NCI-H2196 treated with DMSO at 0.1 percent for 48 hours (cell line): Measurements from ENCODE around the gene XPC.

Experiments used
- DNase-seq: peaks from one replicate; lab custom pipeline; 2025; ENCODE audit not compliant: unreplicated experiment; lab: John Stamatoyannopoulos, UW

Gene XPC

GRCh38 chr3:14208977-14209394 lies 30.6 kb upstream of the XPC start:
- DNase-seq, result no peak

GRCh38 chr3:14208168-14208567 lies 29.8 kb upstream of the XPC start:
- no peak for DNase-seq

GRCh38 chr3:14206548-14207177 lies 28.3 kb upstream of the XPC start:
- DNase-seq, result no peak

DNA sequence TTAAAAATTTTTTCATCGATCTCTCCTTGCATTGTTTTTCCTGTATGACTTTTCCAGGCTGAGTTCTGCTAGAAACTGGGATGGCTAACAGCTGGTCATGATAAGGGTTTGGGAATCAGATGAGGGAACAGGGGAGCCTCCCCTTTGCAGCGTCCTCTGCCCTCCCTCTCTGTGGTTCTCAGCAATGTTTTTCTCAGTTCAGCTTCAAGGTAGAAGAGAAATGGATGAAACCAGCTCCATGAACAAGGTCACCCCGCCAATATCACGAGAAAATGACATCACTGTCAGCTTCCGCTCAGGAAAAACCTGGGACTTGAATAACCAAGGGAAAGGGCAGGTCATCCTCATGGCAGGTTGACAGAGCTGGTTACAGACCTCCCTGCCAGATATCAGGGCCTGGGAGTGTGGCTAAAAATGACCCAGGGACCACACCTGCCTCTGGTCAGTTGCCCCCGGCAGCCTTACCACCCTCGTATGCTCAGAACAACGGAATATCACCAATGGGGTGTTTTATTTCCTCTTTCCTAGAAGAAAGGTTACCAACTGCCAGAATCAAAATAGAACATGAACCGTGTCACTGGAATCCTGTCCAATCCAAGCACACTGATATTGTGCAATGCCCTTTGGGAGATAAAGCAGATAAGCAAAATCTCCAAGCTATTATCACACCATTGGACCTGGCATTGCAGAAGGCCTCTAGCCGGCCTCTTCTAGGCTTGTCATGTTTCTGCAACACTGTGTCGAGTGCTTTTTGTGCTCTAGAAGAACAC lies 26.3 kb upstream of the XPC start:
- DNase-seq, result no peak

DNA sequence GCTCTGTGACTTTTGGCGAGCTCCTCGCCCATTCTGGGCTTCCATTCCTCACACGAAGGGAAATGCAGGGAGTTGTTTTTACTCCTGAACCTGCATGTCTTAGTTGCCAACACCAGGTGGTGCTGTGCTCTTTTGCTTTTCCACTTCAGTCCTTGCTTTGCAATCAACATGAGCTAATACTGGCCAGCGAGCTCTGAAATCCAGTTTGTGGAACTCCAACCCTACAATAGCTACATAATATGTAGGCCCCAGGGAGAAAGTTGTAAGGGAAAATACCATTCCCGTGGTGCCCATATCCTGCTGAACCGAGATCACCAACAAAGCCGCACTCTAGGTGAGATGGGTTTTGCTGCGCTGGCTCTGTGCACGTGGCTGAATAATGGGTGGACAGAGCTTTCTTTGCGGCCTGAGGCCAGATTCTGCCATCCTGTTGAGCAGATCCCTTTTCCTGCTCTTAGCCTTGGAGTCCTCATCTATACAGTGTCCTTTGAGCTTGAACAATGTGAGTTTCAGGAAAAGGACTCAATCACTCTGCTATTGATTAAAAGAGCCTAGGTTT lies 25.2 kb upstream of the XPC start:
- DNase-seq, result peak; percentile 4

DNA sequence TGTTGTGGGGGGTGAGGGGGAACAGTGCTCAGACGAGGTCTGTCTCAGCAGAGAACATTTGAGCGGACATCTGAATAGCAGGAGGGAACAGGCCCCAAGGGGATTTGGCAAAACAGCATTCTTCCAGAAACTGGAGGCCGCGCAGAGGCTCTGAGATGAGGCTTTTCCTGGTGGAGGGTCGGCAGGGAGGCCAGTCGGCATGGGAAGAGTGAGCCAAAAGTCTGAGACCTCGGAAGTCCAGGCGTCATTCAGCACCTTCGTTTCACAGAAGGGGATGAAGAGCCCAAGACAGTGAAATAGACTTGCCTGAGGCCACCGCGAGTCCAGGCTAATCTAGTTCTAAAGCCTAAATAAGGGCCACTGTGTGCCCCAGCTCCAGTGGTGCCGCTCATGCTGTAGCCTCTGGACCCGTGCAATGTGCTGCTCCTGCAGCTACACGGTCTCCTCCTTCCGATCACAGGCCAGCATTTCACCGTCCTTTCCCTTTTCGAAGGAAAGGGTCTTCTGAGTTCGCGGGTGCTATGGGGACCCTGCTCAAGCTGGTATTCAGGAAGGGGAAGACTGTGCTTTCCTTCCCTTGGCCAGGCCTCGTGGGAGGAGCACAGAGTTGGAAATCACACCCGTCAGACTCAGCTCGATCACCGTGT lies 24.6 kb upstream of the XPC start:
- no peak for DNase-seq

GRCh38 chr3:14201940-14202684 lies 23.7 kb upstream of the XPC start:
- DNase-seq, result no peak

DNA sequence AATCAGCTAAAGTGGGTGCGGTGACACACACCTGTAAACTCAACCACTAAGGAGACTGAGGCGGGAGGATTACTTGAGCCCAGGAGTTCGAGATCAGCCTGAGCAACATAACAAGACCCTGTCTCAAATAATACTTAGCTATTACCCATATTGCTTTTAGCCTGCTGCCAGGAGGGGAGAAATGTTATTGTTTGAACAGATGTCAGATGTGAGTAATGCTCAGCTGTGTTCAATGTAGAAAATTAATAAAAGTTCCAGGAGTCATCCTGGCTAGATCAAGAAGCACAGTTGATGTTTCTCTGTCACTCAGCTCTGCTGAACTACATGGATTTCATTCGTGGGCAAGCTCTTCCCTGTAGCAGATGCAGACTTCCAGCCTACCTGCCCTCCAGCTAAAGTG lies 22.4 kb upstream of the XPC start:
- no peak for DNase-seq

DNA sequence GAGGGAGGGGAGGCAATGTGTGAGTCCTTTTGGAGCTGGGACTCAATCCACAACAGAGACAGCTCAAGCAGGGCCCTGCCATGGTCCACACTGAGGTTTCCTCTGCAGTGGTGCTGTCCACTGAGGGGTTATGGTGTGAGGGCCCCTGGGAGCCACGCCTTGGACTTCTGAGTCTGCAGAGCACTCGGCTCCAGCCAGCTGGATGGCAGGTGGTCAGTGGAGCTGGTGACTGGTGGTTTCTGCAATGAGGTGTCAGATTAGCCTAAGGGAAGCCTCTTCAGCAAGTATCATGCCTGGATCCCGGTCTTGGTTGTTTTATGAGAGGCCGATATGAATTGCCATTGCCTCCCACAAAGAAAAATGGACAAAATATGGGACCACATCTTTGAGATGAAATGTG lies 21.9 kb upstream of the XPC start:
- no peak for DNase-seq

DNA sequence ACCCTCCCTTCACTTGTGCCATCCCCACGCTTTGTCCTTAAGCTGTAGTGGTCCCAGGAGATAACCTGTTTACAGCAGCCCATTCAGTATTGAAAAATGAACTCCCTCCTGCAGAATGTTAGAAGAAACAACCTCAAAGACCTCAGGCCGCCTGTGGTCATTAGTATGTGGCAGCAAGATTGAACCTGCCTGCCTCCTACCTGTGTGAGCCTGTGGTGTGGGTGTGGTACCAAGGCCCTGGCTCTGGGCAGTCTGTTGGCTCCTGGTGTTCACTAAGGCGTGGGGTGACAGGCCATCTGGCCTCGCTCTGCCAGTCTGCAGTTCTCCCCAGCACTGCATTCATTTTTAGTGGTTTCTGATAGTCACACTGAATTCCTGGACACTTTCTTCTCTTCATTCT lies 21.2 kb upstream of the XPC start:
- DNase-seq, result no peak

DNA sequence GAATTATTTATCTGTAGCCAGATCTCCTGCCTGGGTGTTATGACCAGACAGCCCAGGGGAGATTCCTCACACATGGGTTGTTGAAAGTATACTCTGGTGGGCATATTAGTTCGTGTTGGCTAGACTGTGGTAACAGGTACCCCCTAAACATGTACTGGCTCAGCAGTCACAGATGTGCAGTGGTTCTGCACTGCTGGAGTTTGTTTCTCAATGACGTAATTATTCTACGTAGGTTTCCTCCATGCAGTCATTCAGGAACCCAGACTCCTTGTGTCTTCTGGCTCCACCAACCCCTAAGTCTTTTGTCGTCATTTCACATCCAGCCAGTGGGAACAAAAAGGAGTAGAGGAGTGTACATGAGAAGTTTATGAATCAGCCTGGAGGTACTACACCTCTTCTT lies 16.5 kb upstream of the XPC start:
- DNase-seq, result no peak

DNA sequence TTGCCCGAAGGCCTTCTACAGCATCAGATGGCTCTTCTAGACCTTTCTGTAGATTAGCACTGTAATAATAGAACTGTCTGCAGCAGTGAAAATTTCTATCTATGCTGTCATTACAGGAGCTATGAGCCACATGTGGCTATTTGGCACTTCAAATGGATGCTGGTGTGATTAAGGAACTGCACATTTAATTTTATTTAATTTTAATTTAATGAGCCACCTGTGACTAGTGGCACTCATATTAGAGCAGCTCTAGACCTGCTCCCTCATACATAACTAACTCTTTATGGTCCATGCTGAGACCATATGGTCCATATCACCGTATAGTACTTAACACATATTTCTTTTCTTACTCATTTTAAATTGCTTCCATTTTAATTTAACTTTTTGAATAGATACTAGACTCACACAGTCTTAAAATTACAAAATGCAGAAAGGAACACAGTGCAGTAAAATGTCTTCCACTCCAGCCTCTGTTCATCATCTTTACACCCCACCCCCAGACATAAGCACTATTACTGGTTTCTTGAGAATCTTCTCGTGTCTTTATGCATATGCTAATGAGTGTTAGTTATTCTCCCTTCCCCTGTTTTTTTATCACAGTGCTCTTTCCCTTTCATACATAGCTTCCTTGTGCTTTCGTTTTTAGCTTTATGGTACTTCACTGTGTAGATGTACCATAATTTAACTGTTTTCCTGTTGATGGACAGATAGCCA lies 9.8 kb upstream of the XPC start:
- DNase-seq, result no peak

DNA sequence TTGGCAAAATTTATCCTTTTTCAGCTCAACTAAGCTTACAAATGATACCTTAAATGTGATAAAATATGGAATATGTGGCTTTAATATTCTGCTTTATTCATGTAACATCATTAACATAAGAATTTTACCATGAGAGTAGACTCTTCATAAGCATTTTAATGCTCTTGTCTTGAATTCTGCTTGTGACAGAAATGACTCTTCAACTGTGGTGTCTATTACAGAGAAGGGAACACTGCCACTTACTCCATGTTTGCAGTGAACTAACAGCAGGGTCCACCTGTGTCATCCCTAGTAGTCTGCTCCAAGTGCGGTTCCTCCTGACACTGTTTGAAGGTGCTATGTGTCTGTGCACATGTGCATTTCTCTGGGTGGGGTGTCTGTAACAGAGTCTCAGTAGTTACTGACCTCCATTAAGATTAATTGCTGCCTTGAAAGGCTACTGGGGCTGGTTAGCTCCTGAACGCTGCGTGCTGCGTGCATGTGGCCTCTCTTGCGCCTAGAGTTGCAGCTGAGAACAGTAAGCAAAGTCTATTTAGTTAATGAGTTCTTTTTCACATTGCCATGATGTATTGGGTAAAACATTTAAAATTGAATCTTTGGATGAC lies 8.6 kb upstream of the XPC start:
- DNase-seq, result no peak

GRCh38 chr3:14183015-14183577 lies 4.7 kb upstream of the XPC start:
- no peak for DNase-seq

DNA sequence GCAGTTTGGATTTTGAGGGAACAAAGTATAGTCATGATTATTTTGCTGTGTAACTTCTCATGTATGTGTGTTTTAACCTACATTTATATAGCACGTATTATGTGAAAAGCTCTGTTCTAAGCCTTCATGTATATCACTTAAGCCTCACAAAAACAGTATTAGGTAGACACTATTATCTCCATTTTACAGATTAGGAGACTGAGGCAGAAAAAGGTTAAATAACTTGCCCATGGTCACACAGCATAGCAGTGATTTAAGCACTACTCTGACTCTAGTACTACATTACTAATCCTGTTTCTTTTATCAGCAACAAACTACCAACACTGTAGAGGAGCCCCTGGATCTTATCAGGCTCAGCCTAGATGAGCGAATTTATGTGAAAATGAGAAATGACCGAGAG lies 2.9 kb upstream of the XPC start:
- DNase-seq, result no peak

- DNase-seq, result no peak
Observed at GRCh38 chr3:14179795-14180194, 1.4 kb upstream of the XPC start.

DNA sequence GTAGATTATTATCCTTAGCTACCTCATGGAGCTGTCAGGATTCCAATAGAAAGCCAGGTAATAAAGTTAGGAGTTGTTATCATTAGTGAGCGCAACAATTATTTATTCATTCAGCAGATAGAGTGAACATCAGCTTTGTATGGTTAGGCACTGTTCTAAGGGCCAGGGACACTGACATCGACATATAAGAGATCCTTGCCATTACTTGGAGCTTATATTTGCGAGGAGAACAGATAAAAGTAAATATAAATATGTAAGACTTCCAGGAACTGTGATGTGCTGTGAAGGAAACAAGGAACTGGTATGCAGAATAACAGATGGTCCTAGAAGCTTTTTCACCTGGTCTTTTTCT lies 689 bp upstream of the XPC start:
- no peak for DNase-seq

DNA sequence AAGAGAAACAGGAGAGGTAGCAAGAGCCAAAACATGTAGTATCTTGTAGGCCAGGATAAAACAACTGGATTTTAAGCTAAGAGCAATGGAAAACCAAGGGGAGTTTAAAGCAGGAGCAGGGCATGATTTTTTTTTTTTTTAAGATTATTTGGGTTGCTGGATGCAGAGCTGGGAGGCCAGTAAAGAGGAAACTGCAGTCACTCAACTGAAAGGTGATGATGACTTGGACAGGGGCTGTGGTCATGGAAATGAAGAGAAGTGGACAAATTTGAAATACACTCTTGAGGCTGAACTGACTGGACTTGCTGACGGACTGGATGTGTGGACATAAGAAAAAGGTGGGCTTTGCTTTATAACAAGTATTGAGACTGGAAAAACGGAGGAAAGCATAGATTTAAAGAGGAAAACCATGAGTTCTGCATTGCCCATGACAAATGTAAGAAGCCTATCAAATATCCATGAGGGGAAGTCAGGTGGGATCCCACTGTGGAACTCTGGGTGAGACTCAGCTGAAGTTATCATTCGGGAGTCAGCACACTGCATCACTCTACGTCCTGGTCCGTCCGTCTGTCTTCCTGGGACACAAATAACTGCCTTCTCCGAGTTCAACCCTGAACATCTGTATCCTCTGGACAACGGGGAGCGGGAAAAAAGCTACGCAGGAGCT lies 688 bp downstream of the XPC start:
- no peak for DNase-seq

- no peak for DNase-seq
Observed at GRCh38 chr3:14175383-14176037, 2.9 kb downstream of the XPC start.
